Measurements from ENCODE around the gene HIVEP1. TPM values are rescaled to one million over a fixed set of nuclear protein-coding genes. Genes with fewer than 3 reads are reported as not detected.

The HIVEP1 gene
- total and polyA plus RNA-seq, 2 of the 13 experiments (the other 11 are each of a cell fraction or from before 2014, with no cell fraction given): 7.4 to 9.9 TPM

GRCh38 chr6:12011276-12012037, 655 bp upstream of the HIVEP1 start (continued):
- peak; percentile 85 for TF ChIP-seq TFE3 (CRISPR knock-in tag; IDR thresholded peaks at IDR 0.05)
- TF ChIP-seq BATF2 (CRISPR knock-in tag; IDR thresholded peaks at IDR 0.05): no peak
- TF ChIP-seq RFXAP (CRISPR knock-in tag; IDR thresholded peaks at IDR 0.05; ENCODE audit: borderline replicate concordance): 0 out of 2 replicates have a peak, but pooled peaks have one; percentile 44
- TF ChIP-seq ZNF841 (CRISPR knock-in tag; IDR thresholded peaks at IDR 0.05; ENCODE audit: borderline replicate concordance): no peak
- peak; percentile 31; the same call in 1 of the 2 replicates for TF ChIP-seq ZFX (CRISPR knock-in tag; IDR thresholded peaks at IDR 0.05; ENCODE audit: low read depth)
- 0 out of 2 replicates have a peak, but pooled peaks have one; percentile 15 for TF ChIP-seq HES4 (CRISPR knock-in tag; IDR thresholded peaks at IDR 0.05; ENCODE audit: borderline replicate concordance)
- TF ChIP-seq HNF4G (IDR thresholded peaks at IDR 0.05; ENCODE audit: borderline replicate concordance, low read depth, low read length): peak; percentile 50; the same call in 1 of the 2 replicates
- TF ChIP-seq HNF4G (CRISPR knock-in tag; IDR thresholded peaks at IDR 0.05; ENCODE audit: borderline replicate concordance, low read depth): no peak
- TF ChIP-seq SIN3A (IDR thresholded peaks at IDR 0.05; ENCODE audit: borderline replicate concordance, low read depth, low read length): peak; percentile 32; the same call in 1 of the 2 replicates
- TF ChIP-seq E2F2 (CRISPR knock-in tag; IDR thresholded peaks at IDR 0.05; ENCODE audit: borderline replicate concordance): no peak
- 0 out of 2 replicates have a peak, but pooled peaks have one; percentile 4 for TF ChIP-seq IRF2 (CRISPR knock-in tag; IDR thresholded peaks at IDR 0.05)
- TF ChIP-seq U2AF2 (IDR thresholded peaks at IDR 0.05; ENCODE audit: low read depth, low read length): no peak
- no peak; the same call in 1 of the 2 replicates for TF ChIP-seq GATAD1 (CRISPR knock-in tag; IDR thresholded peaks at IDR 0.05)
- TF ChIP-seq FOXP1 (IDR thresholded peaks at IDR 0.05): no peak
- TF ChIP-seq FOXP1 (CRISPR knock-in tag; IDR thresholded peaks at IDR 0.05): 0 out of 2 replicates have a peak, but pooled peaks have one; percentile 21
- 0 out of 2 replicates have a peak, but pooled peaks have one; percentile 16 for TF ChIP-seq SIX4 (CRISPR knock-in tag; IDR thresholded peaks at IDR 0.05)
- no peak for TF ChIP-seq ZNF724P (CRISPR knock-in tag; IDR thresholded peaks at IDR 0.05; ENCODE audit: borderline replicate concordance)
- 0 out of 2 replicates have a peak, but pooled peaks have one; percentile 22 for TF ChIP-seq ARNT2 (CRISPR knock-in tag; IDR thresholded peaks at IDR 0.05; ENCODE audit: low read depth)
- TF ChIP-seq ZNF772 (CRISPR knock-in tag; IDR thresholded peaks at IDR 0.05): peak; percentile 25; the same call in 1 of the 2 replicates
- TF ChIP-seq ZBTB10 (CRISPR knock-in tag; IDR thresholded peaks at IDR 0.05; ENCODE audit: borderline replicate concordance): no peak
- TF ChIP-seq ELF1 (CRISPR knock-in tag; IDR thresholded peaks at IDR 0.05): peak; percentile 18; the same call in 1 of the 2 replicates
- TF ChIP-seq ZNF713 (CRISPR knock-in tag; IDR thresholded peaks at IDR 0.05): no peak
- no peak for TF ChIP-seq SNAPC2 (CRISPR knock-in tag; IDR thresholded peaks at IDR 0.05)
- peak; percentile 20 for TF ChIP-seq HNRNPLL (IDR thresholded peaks at IDR 0.05; ENCODE audit: low read depth, low read length, poor library complexity, severe bottlenecking)
- 0 out of 2 replicates have a peak, but pooled peaks have one; percentile 26 for TF ChIP-seq KDM3A (CRISPR knock-in tag; IDR thresholded peaks at IDR 0.05; ENCODE audit: low read depth)

Data from HepG2 (cell line).